ENCODE results near the gene RPGRIP1.
"Not testable (repeated sequence)": the region's sequence is repeated elsewhere in the genome, so short reads cannot be mapped to it uniquely, and the experiment has no call there.

The RPGRIP1 gene

GRCh38 chr14:21279783-21280182 is at the start of gene RPGRIP1:
RPGRIP1 (plus strand) TSS chr14:21280083; CDS start chr14:21287977, 7,894 bp downstream.
- FAIRE-seq = no peak

DNA sequence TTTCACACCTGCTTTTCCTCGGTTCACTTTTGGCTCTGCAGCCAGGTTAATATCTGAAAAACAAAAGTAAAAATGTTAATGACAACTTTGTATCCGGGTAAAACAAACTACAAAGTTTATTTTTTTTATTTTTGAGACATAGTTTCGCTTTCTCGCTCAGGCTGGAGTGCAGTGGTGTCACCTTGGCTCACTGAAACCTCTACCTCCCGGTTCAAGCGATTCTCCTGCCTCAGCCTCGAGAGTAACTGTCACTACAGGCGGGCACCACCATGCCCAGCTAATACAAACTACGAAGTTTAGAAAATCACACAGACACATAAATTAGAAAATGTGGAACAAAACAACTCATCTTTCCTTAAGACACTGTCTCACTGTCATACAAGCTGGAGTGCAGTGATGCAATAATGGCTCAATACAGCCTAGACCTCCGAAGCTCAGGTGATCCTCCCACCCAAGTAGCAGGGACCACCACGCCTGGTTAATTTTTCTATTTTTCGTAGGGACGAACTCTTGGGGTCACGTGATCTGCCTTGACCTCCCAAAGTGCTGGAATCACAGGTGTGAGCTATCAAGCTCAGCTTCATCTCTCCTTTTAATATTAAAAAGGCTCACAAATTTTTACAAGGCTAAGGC is 48.7 kb upstream of the RPGRIP1 start:
- FAIRE-seq = no peak

- no peak for FAIRE-seq
Measured at GRCh38 chr14:21233457-21234076, 46.3 kb upstream of the RPGRIP1 start.

- FAIRE-seq = no peak
Measured at GRCh38 chr14:21234112-21234511, 45.8 kb upstream of the RPGRIP1 start.

DNA sequence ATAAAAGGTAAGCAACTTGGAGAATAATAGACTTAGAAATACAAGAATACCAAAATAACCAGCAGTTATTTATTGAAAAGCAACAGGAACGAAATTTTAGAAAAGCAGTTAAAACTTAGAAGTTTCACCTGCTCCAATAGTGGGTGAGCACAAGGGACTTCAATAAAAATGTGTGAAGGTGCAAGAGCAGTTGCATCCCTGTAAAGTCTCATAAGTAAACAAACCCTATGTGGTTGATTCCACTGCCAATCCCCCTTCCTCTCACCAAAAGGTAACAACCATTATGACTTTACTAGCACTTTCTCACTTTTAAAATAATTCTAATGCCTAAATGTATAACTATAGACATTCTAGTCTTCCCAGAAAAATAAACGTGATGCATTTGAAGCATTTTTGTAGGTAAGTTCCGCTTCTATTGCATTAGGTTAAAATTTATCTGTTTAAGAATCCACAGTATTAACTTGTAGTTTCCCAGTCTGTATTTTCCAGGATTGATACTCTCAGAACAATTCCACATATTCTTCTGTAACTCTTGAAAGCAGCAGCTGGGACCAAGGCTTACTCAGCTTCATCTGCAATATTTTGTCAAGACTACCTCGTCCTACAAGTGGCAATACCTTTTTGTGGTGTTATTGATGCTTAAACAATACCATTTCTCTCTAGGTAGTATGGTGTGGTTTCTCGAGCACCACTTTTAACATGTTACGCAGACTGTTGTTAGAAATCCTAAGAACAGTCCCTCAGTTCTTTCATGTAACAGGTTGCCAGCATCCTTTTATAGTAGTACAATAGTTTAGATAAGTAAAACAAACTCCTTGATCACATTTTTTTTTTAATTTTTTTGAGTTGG is 42.7 kb upstream of the RPGRIP1 start:
- no peak for FAIRE-seq

DNA sequence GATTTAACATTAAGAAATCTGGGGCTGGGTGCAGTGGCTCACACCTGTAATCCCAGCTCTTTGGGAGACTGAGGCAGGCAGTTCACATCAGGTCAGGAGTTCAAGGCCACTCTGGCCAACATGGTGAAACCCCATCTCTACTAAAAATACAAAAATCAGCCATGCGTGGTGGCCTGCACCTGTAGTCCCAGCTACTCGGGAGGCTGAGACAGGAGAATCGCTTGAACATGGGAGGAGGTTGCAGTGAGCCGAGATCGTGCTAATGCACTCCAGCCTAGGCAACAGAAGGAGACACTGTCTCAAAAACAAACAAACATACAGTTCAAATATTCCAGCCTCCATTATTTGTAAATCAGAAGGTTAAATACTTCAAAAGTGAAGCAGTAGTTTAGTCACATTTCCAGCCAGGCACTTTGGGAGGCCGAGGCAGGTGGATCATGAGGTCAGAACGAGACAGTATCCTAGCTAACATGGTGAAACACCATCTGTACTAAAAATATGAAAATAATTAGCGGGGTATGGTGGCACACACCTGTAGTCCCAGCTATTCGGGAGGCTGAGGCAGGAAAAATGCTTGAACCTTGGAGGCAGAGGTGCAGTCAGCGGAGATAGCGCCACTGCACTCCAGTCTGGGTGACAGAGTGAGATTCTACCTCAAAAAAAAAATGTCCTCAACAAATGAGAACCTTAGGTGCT is 40.9 kb upstream of the RPGRIP1 start:
- no peak for FAIRE-seq

DNA sequence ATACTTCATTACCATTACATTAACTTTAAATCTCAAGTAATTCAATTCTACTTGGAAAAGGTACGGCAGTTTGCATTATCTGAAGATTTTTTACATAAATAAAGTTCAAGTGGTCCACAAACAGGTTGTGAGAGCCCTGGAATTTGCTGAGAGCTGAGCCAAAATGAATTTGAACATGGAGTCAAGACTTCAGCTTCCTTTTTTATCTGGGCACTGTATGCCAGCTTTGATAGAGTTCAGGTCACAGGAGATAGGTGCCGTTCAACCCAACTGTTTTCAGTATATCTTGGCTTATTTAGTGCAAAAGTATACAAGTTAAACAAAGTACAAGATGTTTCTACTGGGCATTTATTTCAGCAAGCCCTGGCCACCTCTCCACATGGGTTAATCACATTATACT is 39.5 kb upstream of the RPGRIP1 start:
- no peak for FAIRE-seq

GRCh38 chr14:21241218-21241819 is 38.6 kb upstream of the RPGRIP1 start:
- FAIRE-seq = no peak

DNA sequence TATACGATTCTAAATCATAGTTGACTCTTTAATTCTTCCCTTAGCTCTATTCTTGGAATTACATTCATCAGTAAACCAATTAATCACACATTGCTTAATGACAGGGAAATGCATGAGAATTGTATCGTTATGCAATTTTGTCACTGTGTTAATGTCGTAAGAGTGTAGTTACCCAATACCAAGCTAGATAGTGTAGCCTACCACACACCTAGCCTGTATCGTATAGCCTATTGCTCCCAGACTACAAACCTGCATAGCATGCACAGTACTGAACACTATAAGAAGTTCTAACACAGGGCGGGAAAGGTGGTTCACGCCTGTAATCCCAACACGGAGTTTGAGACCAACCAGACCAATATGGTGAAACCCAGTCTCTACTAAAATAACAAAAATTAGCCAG is 35.3 kb upstream of the RPGRIP1 start:
- FAIRE-seq = no peak

DNA sequence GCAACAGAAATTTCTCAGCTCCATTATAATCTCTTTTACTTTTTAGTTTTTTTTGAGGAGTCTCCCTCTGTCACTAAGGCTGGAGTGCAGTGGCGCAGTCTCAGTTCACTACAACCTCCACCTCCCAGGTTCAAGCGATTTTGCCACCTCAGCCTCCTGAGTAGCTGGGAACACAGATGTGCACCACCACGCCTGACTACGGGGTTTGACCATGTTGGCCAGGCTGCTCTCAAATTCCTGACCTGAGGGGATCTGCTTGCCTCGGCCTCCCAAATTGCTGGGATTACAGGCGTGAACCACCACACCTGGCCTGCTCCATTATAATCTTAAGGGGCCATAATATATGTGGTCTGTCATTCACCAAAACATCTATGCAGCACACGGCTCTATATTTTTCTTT is 34.1 kb upstream of the RPGRIP1 start:
- FAIRE-seq = no peak

DNA sequence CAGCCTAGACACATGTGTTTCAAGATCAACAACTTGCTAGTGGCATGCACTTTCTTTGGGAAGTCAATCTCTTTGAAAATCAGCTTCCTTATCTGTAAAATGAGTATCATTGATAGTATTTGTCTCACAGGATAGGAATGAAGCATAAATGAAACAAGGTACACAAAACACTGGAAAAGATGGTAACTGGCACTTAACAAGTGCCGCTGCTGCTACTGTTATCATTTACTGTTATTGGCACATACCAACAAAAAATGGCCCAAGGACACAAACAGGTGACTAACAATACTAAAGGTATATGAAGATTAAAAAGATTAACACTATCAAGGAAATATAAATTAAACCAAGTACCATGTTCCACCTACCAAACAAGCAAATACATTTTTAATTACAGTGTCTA is 31.5 kb upstream of the RPGRIP1 start:
- no peak for FAIRE-seq

DNA sequence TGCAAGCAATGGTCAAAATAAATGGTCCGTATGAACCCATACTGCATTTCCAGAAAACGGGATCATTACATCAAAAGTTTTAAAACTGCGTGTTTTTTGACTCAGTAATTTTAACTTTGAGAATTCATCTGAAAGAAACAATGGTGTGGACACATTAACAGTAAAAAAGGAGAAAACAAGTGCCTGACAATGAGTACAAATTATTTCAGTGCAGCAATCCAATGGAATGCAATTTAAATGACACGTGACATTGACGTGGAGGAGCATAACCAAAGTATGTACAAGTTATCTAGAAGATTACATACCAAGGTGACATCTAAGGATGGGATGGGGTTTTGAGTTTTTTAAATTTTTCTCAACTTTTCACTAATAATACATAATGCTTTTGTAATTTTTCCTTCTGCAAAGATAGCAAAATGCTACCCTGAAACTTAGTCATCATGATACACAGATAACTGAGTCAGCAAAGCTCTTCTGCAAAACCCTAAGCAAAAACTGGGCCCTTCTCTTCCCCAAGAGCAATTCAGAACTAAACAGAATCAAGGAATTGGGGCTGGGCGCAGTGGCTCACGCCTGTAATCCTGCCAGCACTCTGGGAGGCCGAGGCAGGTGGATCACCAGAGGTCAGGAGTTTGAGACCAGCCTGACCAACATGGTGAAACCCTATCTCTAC is 31.0 kb upstream of the RPGRIP1 start:
- no peak for FAIRE-seq

GRCh38 chr14:21251215-21251614 is 28.7 kb upstream of the RPGRIP1 start:
- FAIRE-seq = no peak

DNA sequence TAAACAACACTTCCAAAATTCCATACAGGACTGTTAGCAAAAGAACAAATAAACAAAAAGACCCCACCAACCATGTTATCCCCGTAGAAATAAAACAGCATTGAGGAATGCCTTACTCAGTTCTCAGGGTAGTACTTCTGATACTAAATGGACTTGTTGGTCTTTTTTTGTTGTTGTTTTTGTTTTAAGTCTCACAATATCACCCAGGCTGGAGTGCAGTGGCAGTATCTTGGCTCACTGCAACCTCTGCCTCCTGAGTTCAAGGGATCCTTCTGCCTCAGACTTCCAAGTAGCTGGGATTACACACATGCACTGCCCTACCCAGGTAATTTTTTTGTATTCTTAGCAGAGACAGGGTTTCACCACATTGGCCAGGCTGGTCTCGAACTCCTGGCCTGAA is 27.7 kb upstream of the RPGRIP1 start:
- no peak for FAIRE-seq

DNA sequence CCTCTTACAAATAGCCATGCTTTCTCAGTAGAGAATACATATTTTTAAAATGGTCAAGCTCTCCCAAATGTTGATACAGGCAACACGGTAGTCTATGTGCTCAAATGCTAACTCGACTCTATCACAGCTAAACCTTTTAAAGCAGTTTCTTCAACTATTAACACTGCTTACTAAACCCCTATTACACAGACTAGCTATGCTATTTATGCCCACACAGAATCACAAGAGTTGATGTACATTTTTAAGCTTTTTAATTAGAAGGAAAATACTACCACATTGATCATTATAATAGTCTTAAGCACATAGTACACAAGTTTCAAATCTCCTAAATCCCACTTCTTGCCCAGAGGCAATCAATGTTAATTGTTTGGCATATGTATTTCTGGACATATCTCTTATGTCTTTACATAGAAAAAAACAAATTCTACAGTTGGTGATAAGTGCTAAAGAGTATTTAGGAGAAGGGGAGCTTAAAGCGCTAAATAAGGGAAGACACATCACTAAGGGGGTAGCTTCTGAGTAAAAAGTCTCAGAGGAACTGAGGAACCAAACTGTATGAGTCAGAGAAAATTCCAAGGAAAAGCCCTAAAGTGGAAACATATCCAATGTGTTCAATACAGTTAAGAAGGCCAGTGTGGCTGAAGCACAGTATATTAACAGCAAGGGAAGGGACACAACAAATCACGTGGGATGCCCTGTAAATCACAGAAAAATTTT is 24.3 kb upstream of the RPGRIP1 start:
- no peak for FAIRE-seq

DNA sequence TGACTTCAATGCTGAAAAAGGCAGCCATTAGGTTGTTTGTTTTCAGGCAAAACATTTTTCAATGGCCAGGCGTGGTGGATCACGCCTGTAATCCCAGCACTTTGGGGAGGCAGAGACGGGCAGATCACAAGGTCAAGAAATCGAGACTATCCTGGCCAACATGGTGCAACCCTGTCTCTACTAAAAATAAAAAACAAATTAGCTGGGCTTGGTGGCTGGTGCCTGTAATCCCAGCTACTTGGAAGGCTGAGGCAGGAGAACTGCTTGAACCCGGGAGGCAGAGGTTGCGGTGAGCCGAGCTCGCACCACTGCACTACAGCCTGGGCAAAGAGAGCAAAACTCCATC is 23.8 kb upstream of the RPGRIP1 start:
- not testable (repeated sequence) for FAIRE-seq

- no peak for FAIRE-seq
Measured at GRCh38 chr14:21256539-21257393, 23.1 kb upstream of the RPGRIP1 start.

- FAIRE-seq = no peak
Measured at GRCh38 chr14:21257394-21257909, 22.4 kb upstream of the RPGRIP1 start.

DNA sequence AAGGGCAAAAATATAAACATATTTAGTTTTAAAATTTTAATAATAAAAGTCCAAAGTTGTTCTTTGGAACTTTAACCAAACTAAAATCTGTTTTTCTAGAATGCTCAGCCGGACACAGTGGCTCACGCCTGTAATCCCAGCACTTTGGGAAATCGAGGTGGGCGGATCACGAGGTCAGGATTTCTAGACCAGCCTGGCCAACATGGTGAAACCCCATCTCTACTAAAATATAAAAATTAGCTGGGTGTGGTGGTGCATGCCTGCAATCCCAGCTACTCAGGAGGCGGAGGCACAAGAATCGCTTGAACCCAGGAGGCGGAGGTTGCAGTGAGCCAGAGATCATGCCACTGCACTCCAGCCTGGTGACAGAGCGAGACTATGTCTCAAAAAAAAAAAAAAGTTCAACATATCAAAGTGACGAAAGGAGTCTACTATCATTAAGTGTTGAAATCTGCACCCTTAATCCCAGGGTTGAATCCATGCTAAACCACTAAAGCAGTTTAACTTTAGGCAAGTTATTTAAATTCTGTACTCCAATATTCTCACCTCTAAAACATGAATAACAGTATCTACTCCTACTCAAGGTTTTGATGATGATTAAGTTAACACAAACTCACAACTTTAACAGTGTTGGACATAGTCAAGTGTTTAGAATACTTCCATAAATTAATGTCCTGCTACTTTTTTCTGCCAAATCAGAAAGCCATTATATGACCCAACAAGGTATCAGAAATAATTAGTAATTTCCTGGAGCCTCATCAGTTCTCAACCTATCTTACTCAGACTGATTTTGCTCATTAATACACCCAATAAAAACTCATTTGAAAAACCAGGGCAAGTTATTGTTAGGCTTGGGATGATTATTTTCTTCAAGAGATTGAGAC is 21.6 kb upstream of the RPGRIP1 start:
- no peak for FAIRE-seq

All from endometrium (tissue), 2 donors.